C4-2B (cell line): ENCODE data around the gene ATP11C.

Experiments
- ZFX ChIP-seq: fragments of 450-650 bp; IDR thresholded peaks from 2 replicates; pipeline ENCODE4 v1.6.1; 2017
- TF ChIP-seq, protein P1 (sequence below): fragments of 450-650 bp; conservative IDR thresholded peaks from 2 replicates; pipeline ENCODE4 v1.5.1; 2017; ENCODE audit warnings: mild to moderate bottlenecking

DNA sequence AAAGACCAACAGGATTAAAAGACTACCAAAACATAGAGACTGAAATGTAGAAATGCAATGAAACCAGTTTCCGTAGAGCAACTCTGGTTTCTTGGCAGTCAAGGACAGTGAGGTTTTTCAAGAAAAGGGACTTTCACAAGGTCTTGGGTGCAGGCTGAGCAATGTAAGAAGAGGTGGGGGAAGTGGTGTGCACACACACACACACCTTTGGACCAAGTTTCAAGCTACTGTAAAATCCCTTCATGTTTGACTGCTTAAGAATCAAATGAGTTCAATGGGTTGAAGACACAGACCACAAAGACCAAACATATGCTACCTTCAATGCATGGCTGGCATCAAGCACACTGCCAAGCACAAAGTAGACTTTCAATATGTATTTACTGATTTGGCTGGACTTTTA, 207.1 kb downstream of the ATP11C start:
- no peak for TF ChIP-seq ZFX
- TF ChIP-seq, protein P1, sequence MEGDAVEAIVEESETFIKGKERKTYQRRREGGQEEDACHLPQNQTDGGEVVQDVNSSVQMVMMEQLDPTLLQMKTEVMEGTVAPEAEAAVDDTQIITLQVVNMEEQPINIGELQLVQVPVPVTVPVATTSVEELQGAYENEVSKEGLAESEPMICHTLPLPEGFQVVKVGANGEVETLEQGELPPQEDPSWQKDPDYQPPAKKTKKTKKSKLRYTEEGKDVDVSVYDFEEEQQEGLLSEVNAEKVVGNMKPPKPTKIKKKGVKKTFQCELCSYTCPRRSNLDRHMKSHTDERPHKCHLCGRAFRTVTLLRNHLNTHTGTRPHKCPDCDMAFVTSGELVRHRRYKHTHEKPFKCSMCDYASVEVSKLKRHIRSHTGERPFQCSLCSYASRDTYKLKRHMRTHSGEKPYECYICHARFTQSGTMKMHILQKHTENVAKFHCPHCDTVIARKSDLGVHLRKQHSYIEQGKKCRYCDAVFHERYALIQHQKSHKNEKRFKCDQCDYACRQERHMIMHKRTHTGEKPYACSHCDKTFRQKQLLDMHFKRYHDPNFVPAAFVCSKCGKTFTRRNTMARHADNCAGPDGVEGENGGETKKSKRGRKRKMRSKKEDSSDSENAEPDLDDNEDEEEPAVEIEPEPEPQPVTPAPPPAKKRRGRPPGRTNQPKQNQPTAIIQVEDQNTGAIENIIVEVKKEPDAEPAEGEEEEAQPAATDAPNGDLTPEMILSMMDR = no peak
